Suppressor macrophage treated with lipopolysaccharide for 4 hours (primary cell): ENCODE results near the gene SRGAP1.
A peak's percentile ranks its signal among the peaks of the same experiment; 100 is the strongest.
"Not testable (repeated sequence)": the region's sequence is repeated elsewhere in the genome, so short reads cannot be mapped to it uniquely, and the experiment has no call there.

Experiments
- DNase-seq: peaks from one replicate; pipeline ENCODE4 v3.0.0-alpha.2; 2020

SRGAP1 gene

GRCh38 chr12:64181430-64182291, 337.2 kb downstream of the SRGAP1 start:
- peak; percentile 75 for DNase-seq

DNA sequence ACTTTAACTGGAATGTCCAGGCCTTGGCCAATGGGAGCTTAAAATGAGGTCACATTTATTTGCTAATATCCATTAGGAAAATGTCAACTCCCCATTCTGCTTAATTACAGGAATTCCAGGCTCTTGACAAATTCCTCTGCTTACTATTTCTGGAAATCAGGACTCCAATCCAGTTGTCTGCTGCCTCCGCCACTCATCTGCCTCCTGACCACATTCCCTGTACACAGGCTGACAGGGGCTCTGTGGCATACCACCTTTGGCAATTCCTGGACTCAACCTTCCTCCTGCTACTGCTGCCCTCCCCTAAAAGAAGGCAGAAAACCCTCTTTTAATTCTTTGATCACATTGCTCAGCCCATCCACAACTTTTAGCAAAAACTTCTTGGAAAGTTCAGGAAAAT, 339.7 kb downstream of the SRGAP1 start:
- no peak for DNase-seq

DNA sequence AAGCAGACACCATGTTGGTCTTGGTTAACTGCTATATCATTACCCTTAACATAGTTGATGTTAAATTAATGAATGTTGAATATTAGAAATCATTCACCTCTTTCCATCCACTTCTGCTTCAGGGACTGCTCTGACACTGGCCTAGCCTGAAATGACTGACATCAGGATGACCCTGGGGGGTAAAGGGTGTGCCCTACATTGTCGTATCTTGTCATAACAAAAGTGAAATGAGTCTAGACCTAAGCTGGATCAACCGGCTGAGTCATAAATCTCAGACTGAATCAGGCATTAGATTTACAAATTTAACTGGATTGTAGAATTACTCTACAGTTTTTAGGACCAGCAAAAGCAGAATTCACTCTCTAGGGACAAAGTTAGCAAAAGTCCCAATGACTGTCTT, 342.3 kb downstream of the SRGAP1 start:
- peak; percentile 86 for DNase-seq

GRCh38 chr12:64187370-64187769, 342.9 kb downstream of the SRGAP1 start:
- peak; percentile 62 for DNase-seq

GRCh38 chr12:64187794-64188193, 343.3 kb downstream of the SRGAP1 start:
- no peak for DNase-seq

- no peak for DNase-seq
Measured at GRCh38 chr12:64189530-64189929, 345.0 kb downstream of the SRGAP1 start.

GRCh38 chr12:64190140-64190539, 345.6 kb downstream of the SRGAP1 start:
- no peak for DNase-seq

DNA sequence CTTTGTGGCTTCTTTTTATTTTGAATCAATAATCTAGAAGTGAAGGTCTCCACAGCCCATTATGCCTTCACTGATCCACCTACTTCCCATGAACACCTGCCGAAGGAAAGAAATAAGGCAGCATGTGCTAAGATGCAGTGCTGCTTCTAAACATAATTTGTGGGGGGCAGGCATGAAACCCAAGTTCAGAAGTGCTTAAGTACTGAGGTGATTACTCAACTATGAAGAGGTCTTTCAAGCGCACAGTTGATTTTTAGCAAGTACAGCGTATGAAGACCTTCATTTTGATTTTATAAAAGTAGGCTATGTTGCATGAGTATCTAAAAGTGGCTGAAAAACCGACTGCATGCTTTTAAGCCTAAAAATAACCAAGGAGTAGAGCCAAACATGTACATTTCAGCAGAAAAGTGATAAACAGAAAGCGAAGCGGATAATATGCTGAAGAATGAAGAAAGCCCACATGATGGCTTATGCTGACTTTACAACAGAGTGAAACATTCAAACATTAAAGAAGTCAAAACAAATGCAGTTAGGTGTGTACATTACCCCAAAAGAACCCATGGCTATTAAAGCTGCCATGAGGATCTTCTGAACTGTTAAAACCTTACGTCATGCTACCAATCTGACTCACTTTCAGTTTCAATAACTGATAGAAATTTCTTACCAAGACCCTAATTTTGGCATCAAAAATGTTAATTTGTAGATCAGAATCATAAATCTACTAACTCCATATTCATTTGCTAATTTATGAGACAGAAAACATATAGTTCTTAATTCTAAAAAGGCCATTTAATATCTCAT, 348.3 kb downstream of the SRGAP1 start:
- peak; percentile 48 for DNase-seq

DNA sequence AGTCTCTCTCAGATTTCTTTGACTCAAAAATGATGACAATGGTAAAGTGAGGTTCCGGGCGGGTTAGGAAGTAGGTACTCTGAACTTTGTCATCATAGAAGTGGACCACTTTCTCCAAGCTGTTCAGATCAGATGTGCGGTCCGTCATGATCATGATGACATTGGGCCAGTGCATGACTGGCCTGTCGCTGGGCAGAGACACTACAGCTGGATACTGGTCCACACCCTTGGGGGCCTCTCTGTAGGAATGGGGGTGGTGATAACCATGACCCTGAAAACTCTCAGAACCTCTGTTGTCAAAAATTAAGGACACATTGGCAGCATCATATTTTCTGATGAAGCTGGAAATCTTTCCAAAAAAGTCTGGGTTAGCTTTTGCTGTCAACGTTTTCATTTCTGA, 349.4 kb downstream of the SRGAP1 start:
- DNase-seq, result no peak

GRCh38 chr12:64194333-64195149, 350.0 kb downstream of the SRGAP1 start:
- DNase-seq, result no peak

GRCh38 chr12:64195841-64196240, 351.3 kb downstream of the SRGAP1 start:
- DNase-seq, result not testable (repeated sequence)

- no peak for DNase-seq
Measured at GRCh38 chr12:64203036-64203435, 358.5 kb downstream of the SRGAP1 start.

GRCh38 chr12:64203775-64204174, 359.3 kb downstream of the SRGAP1 start:
- no peak for DNase-seq

DNA sequence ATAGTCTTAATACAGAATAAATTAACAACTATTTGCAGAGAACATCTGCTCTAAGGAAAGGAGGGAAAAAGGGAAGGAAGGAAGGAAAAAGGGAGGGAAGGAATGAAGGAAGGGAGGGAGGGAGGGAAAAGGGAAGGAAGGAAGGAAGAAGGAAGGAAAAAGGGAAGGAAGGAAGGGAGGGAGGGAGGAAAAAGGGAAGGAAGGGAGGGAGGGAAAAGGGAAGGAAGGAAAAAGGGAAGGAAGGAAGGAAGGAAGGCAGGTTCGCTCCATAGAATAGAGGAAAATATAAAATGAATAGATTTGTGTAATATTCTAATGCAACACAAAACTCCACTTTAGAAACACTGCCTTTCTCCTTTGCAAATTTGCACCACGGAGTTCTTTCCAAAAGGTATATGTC, 361.0 kb downstream of the SRGAP1 start:
- DNase-seq, result no peak

DNA sequence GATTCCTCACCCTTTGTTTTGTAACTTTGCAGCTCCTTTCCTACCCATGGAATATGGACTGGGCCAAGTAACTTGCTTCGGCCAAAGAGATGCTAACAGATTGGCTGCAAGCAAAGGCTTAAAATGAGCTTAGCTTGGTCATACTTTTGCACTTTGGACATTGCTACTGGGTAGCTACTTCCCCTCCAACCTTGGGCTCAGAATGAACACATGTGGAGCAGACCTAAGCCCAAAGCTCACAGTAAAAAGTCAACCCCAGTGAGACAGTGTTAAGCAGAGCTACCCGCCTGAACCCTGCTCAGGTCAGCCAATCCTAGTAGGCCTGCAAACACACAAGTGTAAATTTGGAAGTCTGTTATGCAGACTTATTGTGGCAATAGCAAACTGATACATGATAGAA, 363.0 kb downstream of the SRGAP1 start:
- DNase-seq, result no peak
